ENCODE data around the gene TRPC4. TPM values are rescaled to one million over a fixed set of nuclear protein-coding genes. Genes with fewer than 3 reads are reported as not detected.

The TRPC4 gene
- total and polyA plus RNA-seq, 7 donors: 0.64 to 11.8 (median 9.4) TPM; not detected in 1

DNA sequence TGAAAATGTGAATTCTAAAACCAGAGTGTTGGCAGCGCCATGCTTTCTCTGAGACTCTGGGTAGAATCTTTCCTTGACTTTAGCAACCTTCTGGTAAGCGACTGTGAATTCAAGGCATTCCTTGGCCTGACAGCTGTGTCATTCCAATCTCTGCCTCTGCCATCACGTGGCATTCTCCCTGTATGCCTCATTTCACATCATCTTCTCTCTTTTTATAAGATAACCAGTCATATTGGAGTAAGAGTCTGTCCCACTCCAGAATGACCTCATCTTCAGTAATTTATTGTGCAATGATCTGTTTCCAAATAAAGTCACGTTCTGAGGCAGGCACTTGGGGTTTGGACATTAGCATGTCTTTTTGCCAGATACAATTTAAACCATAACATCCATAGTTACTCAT lies 167.6 kb downstream of the TRPC4 start:
- peaks cover 0 to 24% (median 6%) of the 10 kb centered on the region in 4 donors for H3K4me1 ChIP-seq
- 56 to 73% methylated on average over 4 of the region's 4 CpGs for WGBS, 2 donors
- no peak for TF ChIP-seq POLR2A (IDR thresholded peaks at IDR 0.05)
- TF ChIP-seq POLR2AphosphoS5 (IDR thresholded peaks at IDR 0.05): peak; percentile 22 to 75 (median 48)
- TF ChIP-seq, protein P1, sequence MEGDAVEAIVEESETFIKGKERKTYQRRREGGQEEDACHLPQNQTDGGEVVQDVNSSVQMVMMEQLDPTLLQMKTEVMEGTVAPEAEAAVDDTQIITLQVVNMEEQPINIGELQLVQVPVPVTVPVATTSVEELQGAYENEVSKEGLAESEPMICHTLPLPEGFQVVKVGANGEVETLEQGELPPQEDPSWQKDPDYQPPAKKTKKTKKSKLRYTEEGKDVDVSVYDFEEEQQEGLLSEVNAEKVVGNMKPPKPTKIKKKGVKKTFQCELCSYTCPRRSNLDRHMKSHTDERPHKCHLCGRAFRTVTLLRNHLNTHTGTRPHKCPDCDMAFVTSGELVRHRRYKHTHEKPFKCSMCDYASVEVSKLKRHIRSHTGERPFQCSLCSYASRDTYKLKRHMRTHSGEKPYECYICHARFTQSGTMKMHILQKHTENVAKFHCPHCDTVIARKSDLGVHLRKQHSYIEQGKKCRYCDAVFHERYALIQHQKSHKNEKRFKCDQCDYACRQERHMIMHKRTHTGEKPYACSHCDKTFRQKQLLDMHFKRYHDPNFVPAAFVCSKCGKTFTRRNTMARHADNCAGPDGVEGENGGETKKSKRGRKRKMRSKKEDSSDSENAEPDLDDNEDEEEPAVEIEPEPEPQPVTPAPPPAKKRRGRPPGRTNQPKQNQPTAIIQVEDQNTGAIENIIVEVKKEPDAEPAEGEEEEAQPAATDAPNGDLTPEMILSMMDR (IDR thresholded peaks at IDR 0.05): no peak
- TF ChIP-seq EP300 (IDR thresholded peaks at IDR 0.05): peak in 1 of 4 donors; percentile 69
- intact Hi-C loops (cut with DNase I): no loop called here
- no peaks in the 10 kb centered on the region for H3K9me3 ChIP-seq
- no peaks in the 10 kb centered on the region for H3K27me3 ChIP-seq
- no peak overlapping the region for H3K4me3 ChIP-seq
- H3K27ac ChIP-seq: peak overlapping the region in 2 of 4 donors; percentile 40 to 62
- no peak for DNase-seq
- H3K36me3 ChIP-seq: no peaks in the 10 kb centered on the region

DNA sequence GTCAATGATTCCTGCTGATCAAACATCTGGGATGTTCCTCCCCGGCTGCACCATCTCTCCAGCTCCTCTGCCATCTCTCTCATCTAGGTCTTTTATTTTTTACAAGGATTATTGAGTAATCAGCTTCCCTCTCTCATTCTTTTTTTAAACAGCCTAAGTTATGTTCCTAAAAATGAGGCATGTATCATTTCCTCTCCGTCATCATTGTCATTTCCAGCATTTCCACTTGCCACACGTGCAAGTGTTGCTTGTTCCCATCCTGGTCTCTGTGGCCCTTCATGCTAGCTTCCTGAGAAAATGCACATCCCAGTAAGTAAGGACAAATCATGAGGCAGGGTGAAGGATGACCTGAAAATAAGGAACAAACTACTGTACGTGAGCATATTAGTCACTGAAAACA lies 168.3 kb downstream of the TRPC4 start:
- DNase-seq: no peak
- WGBS, 2 donors: 50 to 58% methylated on average over 4 of the region's 4 CpGs
- no peak for TF ChIP-seq POLR2A (IDR thresholded peaks at IDR 0.05)
- TF ChIP-seq POLR2AphosphoS5 (IDR thresholded peaks at IDR 0.05): no peak
- no peak for TF ChIP-seq EP300 (IDR thresholded peaks at IDR 0.05)
- TF ChIP-seq, protein P1 (IDR thresholded peaks at IDR 0.05): no peak
- peak overlapping the region in 2 of 4 donors; percentile 40 to 62 for H3K27ac ChIP-seq
- no peaks in the 10 kb centered on the region for H3K36me3 ChIP-seq
- intact Hi-C loops (cut with DNase I): no loop called here
- no peaks in the 10 kb centered on the region for H3K9me3 ChIP-seq
- H3K27me3 ChIP-seq: no peaks in the 10 kb centered on the region
- H3K4me1 ChIP-seq: peaks cover 0 to 22% (median 6%) of the 10 kb centered on the region in 4 donors
- no peak overlapping the region for H3K4me3 ChIP-seq

DNA sequence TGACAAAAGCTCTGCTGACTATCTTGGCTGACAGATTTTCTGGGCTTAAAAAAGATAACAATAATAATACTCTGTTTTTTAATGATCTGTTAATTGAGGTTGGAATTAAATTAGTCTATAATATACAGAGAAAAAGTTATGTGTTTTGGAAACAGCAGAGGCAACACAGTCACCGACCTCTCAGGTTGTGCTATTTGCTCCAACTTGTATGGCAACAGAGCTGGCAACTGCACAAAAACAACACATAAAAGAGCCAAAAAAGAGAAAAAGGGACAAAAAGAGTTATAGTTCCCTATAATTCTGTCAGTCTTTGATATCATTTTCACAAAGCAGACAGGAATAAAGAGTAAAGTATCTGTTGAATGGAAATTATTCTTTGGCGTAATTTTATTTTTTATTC lies 168.7 kb downstream of the TRPC4 start:
- H3K4me1 ChIP-seq: peaks cover 0 to 22% (median 6%) of the 10 kb centered on the region in 4 donors
- H3K27me3 ChIP-seq: no peaks in the 10 kb centered on the region
- intact Hi-C loops (cut with DNase I): no loop called here
- WGBS, 2 donors: 72 to 83% methylated on average over 2 of the region's 2 CpGs
- TF ChIP-seq POLR2AphosphoS5 (IDR thresholded peaks at IDR 0.05): no peak
- TF ChIP-seq, protein P1 (IDR thresholded peaks at IDR 0.05): no peak
- peak overlapping the region in 1 of 4 donors; percentile 62 for H3K27ac ChIP-seq
- no peak overlapping the region for H3K4me3 ChIP-seq
- no peak for DNase-seq
- H3K36me3 ChIP-seq: no peaks in the 10 kb centered on the region
- H3K9me3 ChIP-seq: no peaks in the 10 kb centered on the region

DNA sequence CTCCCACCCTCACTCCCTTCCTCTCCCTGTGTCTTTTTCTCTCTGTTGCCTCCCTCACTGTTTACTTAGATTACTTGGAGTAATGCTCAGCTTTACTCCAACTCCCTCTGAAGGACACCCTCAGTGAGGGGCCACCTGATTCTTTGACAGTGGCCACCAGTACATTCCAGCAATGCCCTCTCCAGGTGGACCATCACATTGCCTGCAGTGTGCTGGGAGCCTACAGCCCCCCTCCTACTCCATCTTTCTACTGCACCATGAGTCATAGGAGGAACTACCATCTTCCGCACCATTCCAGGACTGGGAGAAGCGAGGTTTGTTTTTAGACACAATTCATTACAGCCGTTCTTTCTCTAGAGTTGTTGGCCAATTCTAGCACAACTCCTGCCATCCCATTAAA lies 174.4 kb downstream of the TRPC4 start:
- DNase-seq: no peak
- TF ChIP-seq POLR2AphosphoS5 (IDR thresholded peaks at IDR 0.05): no peak
- TF ChIP-seq, protein P1 (IDR thresholded peaks at IDR 0.05): no peak
- intact Hi-C loops (cut with DNase I): no loop called here
- H3K27me3 ChIP-seq: no peaks in the 10 kb centered on the region
- no peak overlapping the region for H3K4me3 ChIP-seq
- no peaks in the 10 kb centered on the region for H3K4me1 ChIP-seq
- no peaks in the 10 kb centered on the region for H3K36me3 ChIP-seq
- no peak overlapping the region for H3K27ac ChIP-seq
- WGBS, 2 donors: 90 to 94% methylated on average over 3 of the region's 3 CpGs
- no peaks in the 10 kb centered on the region for H3K9me3 ChIP-seq

DNA sequence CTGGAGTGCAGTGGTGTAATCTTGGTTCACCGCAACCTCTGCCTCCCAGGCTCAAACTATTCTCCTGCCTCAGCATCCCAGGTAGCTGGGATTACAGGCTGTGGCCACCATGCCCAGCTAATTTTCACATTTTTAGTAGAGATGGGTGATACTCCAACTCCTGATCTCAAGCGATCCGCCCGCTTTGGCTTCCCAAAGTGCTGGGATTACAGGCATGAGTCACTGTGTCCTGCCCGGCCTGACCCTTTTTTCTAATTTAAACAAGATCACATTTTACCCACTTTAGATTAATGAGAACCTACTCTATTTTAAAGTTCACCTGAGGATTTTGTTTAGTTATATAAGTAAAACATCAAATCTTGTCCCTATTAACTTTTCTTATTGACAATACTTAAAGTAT lies 179.2 kb downstream of the TRPC4 start:
- no peaks in the 10 kb centered on the region for H3K36me3 ChIP-seq
- no peaks in the 10 kb centered on the region for H3K27me3 ChIP-seq
- TF ChIP-seq EP300 (IDR thresholded peaks at IDR 0.05) (no peak), POLR2AphosphoS5 (IDR thresholded peaks at IDR 0.05) (no peak), POLR2A (IDR thresholded peaks at IDR 0.05) (no peak)
- TF ChIP-seq, protein P1 (IDR thresholded peaks at IDR 0.05): no peak
- DNase-seq: no peak
- no peaks in the 10 kb centered on the region for H3K4me1 ChIP-seq
- 90 to 91% methylated on average over 5 of the region's 5 CpGs for WGBS, 2 donors
- no peak overlapping the region for H3K27ac ChIP-seq
- intact Hi-C loops (cut with DNase I): no loop called here
- no peak overlapping the region for H3K4me3 ChIP-seq
- no peaks in the 10 kb centered on the region for H3K9me3 ChIP-seq
